Naive thymus-derived CD8-positive, alpha-beta T cell (primary cell): ENCODE results near the gene EMILIN2. TPM values are rescaled to one million over a fixed set of nuclear protein-coding genes. Genes with fewer than 3 reads are reported as not detected.

Source experiments
- ATAC-seq, 2 donors: fragments of 150-1000 bp; cut with Tn5 transposase in 1 of 2; sonication (Bioruptor Pico), chemical (Tn5 transposase) in 1 of 2; 1 replicate in 1 of 2; 2 replicates in 1 of 2; pipeline ENCODE4 v1.10.0; 2021; ENCODE audit warnings: mild to moderate bottlenecking in 2 of 2, moderate library complexity in 2 of 2
- POLR2A ChIA-PET: fragments of 350-600 bp; sonication (Branson Sonifier 250); formaldehyde crosslinking; loops from one replicate; lab custom pipeline; 2021; ENCODE audit warnings: antibody characterized with exemption; lab: Charles Lee
- DNase-seq, 10 donors: peaks; one replicate each; pipeline versions ENCODE4 v3.0.0 to v3.0.0-alpha.2; 2020 to 2022
- H3K27ac Mint-ChIP-seq, 10 donors: one replicate each; pipeline ENCODE4 v1.8.0; 2020 to 2022; ENCODE audit warnings: mild to moderate bottlenecking in 10 of 10, mixed read lengths in 10 of 10, moderate library complexity in 4 of 10, inconsistent platforms in 1 of 10
- H3K27me3 Mint-ChIP-seq, 5 donors: one replicate each; pipeline ENCODE4 v1.8.0; 2021 to 2022; ENCODE audit warnings: mixed read lengths in 5 of 5
- H3K36me3 Mint-ChIP-seq, 3 donors: one replicate each; pipeline ENCODE4 v1.8.0; 2020 to 2022; ENCODE audit warnings: mixed read lengths in 3 of 3, mild to moderate bottlenecking in 2 of 3, inconsistent platforms in 1 of 3
- H3K4me1 Mint-ChIP-seq, 4 donors: one replicate each; pipeline ENCODE4 v1.8.0; 2021 to 2022; ENCODE audit warnings: mixed read lengths in 4 of 4
- H3K4me3 Mint-ChIP-seq, 10 donors: one replicate each; pipeline ENCODE4 v1.8.0; 2020 to 2022; ENCODE audit warnings: mild to moderate bottlenecking in 10 of 10, mixed read lengths in 10 of 10, moderate library complexity in 6 of 10, inconsistent platforms in 1 of 10
- H3K9me3 Mint-ChIP-seq, 9 donors: one replicate each; pipeline ENCODE4 v1.8.0; 2020 to 2022; ENCODE audit warnings: mixed read lengths in 9 of 9, mild to moderate bottlenecking in 3 of 9, inconsistent platforms in 1 of 9, moderate library complexity in 1 of 9
- polyA plus RNA-seq, 3 donors: library from polyadenylated mRNA; unstranded; fragments of 300-500 nt; fragmentation: Illumina TruSeq; gene quantifications; one replicate each; pipeline ENCODE4 v1.2.3, GENCODE V29; 2021
- total RNA-seq, 8 experiments: library from RNA in 2 of 8; stranded (reverse) in 2 of 8; gene quantifications; one replicate each; pipeline ENCODE4 v1.2.3 and lab custom pipeline; 2021 to 2026

The EMILIN2 gene
- total and polyA plus RNA-seq, 5 experiments from 2014 or later: 1.1 to 5.1 (median 2.5) TPM

DNA sequence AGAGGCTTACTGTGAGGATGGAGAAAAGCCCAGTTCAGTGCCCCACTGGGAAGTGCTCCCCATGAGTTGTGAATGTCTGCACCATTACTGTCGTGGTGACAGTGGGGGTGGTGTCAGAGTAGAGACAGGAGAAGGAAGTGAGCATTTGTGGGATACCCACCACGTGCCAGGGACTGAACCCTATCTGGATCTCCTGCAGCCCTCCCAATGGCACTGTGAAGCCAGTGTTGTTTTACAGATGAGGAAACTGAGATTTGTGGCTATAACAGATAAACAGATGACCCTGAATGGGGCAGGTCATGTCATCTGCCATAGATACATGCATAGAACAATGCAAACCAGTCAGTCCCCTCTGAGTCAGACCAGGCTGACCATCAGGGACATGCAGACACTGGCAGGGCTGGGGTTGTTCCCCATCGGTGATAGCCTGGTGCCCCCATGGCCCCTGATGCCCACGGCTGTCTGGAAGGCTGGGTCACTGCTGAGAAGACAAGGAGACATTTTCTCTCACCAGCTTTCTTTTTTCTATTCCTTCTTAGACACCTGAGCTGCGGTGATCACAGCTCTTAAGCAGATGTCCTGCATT is 60.8 kb downstream of the EMILIN2 start:
- H3K27me3 Mint-ChIP-seq: no peaks in the 10 kb centered on the region
- peaks cover 0 to 14% (median 0%) of the 10 kb centered on the region in 3 donors for H3K36me3 Mint-ChIP-seq
- H3K4me3 Mint-ChIP-seq: peak overlapping the region; percentile 65 to 90 (median 78)
- DNase-seq (peak in 2 of 10 donors; percentile 11 to 21), ATAC-seq (peak; percentile 4 to 9)
- H3K4me1 Mint-ChIP-seq: peaks cover 10 to 18% (median 13%) of the 10 kb centered on the region in 4 donors
- H3K27ac Mint-ChIP-seq: peak overlapping the region in 9 of 10 donors; percentile 46 to 94 (median 75)
- H3K9me3 Mint-ChIP-seq: no peaks in the 10 kb centered on the region
- POLR2A ChIA-PET: interaction anchor here (0.6 to 2.0 kb wide), 5 partner anchors 15 to 340 kb away, joined by 3 to 7 read pairs (median 3); partner anchors contain the start of gene MYL12A

DNA sequence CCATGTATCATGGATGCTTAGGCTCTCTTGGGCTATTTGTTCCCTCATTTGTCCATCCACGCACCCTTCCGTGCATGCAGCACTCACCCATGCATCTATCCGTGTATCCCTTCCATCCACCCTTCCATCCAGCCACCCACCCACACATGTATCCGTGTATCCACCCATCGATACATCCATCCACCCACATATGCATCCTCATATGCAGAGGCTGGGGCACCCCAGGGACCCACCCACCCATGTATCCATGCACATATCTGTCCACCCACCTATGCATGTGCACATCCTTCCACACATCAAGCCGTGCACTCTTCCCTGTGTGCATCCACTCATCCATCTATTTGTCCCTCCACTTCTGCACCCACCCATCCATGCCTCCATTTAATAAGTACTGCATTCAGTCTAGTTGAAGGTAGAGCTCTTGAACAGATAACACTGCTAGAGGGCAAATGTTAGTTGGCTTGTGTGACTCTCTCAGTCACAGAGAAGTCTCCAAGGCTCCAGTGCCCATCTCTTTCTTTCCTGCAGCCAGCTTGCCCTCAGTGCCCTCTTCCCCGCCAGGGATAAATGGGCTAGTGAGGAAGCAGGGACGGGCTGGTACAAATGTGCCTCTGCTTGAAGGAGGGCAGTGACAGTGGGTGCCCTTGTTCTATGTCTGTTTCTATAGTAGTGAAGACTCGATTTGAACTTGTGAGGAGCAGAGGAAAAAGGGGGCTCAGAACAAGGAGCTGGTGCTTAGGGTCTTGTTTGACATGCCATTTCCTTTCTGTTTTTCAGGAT is 61.5 kb downstream of the EMILIN2 start:
- Mint-ChIP-seq H3K9me3 (no peaks in the 10 kb centered on the region), H3K27me3 (no peaks in the 10 kb centered on the region), H3K36me3 (peaks cover 0 to 17% (median 0%) of the 10 kb centered on the region in 3 donors), H3K4me1 (peaks cover 10 to 18% (median 13%) of the 10 kb centered on the region in 4 donors), H3K27ac (peak overlapping the region; percentile 22 to 90 (median 77)), H3K4me3 (peak overlapping the region; percentile 24 to 90 (median 60))
- POLR2A ChIA-PET: interaction anchor here (1.0 to 2.0 kb wide), 2 partner anchors 25 to 339 kb away, joined by 3 to 7 read pairs; partner anchors contain the start of gene MYL12A
- ATAC-seq (no peak), DNase-seq (no peak)

DNA sequence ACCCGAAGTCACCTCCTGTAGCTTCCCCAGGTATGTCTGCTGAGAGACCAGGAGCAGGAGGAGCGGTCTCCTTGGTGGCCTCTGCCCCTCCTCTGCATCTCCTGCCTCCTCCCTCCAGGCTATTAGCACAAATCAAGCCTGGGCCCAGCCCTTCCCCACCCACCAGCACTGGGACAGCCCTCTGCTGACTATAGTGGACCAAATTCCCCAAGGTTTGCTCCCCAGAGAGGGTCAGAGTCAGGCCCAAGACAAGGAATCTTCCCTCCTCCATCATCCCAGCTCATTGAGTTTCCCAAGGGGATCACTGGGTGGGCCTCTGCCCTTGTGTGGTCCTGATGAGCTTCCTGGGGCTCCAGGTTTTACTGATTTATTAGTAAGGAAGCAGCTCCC is 62.1 kb downstream of the EMILIN2 start:
- POLR2A ChIA-PET: interaction anchor here (2.0 kb wide), 1 partner anchor 25 kb away, joined by 7 read pairs; no protein-coding TSS in a partner anchor
- H3K4me1 Mint-ChIP-seq: peaks cover 10 to 18% (median 13%) of the 10 kb centered on the region in 4 donors
- DNase-seq: no peak
- ATAC-seq: no peak
- no peaks in the 10 kb centered on the region for H3K9me3 Mint-ChIP-seq
- no peaks in the 10 kb centered on the region for H3K27me3 Mint-ChIP-seq
- H3K4me3 Mint-ChIP-seq: no peak overlapping the region
- H3K36me3 Mint-ChIP-seq: peaks cover 0 to 23% (median 0%) of the 10 kb centered on the region in 3 donors
- peak overlapping the region; percentile 21 to 89 (median 66) for H3K27ac Mint-ChIP-seq

DNA sequence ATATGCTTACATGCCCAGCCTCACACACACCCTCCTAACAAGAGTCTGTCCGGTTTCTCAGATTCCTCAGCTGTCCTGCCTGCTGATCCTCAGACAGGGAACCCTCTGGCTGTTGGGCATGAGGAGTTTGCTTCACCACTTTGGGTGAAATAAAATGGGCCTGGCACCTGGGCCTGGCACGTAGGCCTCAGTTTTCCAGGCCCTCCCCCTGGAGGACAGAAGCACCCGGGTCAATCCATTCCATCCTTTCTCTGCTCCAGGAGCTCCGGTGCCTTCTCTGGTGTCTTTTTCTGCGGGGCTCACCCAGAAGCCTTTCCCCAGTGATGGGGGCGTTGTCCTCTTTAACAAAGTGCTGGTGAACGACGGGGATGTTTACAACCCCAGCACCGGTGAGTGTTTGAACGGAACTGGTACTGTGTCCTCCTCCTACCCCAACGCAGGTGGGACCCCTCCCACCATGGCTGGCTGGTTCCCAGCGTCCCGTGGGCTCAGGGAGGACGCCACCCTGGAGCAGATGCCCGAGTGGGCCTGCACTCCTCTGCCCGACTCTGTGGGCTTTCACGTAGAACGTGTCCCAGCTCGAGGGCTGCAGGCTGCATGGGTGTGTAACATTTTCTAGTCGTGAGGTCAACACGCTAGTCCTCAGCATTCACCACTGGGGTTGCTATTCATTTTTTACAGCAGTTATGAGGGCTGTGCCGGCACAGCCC is 62.8 kb downstream of the EMILIN2 start:
- no peaks in the 10 kb centered on the region for H3K27me3 Mint-ChIP-seq
- peaks cover 10 to 18% (median 13%) of the 10 kb centered on the region in 4 donors for H3K4me1 Mint-ChIP-seq
- peak overlapping the region in 1 of 10 donors; percentile 44 for H3K4me3 Mint-ChIP-seq
- DNase-seq (peak in 1 of 10 donors; percentile 3), ATAC-seq (no peak)
- peaks cover 0 to 30% (median 0%) of the 10 kb centered on the region in 3 donors for H3K36me3 Mint-ChIP-seq
- POLR2A ChIA-PET: no interaction called here
- peak overlapping the region in 8 of 10 donors; percentile 20 to 89 (median 77) for H3K27ac Mint-ChIP-seq
- no peaks in the 10 kb centered on the region for H3K9me3 Mint-ChIP-seq

DNA sequence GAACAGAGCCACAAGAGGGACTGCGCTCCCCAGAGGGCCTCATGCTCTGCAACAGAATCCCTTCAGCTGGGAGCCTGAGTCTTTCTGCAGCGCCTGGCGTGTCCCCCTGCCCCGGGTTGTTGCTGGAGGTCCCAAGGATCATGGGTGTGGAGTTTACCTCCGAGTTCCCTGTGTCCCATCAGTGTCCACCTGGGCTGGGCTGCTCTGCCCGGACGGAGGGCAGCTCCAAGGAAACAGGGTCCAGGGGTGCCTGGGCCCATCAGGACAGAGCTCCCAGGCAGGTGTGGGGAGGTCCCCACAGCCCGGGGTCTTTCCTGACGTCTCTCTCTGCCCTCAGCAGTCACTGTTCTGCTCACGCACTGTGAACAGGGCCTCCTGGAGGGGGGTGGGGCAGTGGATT is 63.5 kb downstream of the EMILIN2 start:
- H3K27ac Mint-ChIP-seq: peak overlapping the region in 6 of 10 donors; percentile 20 to 88 (median 64)
- ATAC-seq (no peak), DNase-seq (no peak)
- POLR2A ChIA-PET: no interaction called here
- no peak overlapping the region for H3K4me3 Mint-ChIP-seq
- peaks cover 10 to 18% (median 13%) of the 10 kb centered on the region in 4 donors for H3K4me1 Mint-ChIP-seq
- H3K27me3 Mint-ChIP-seq: no peaks in the 10 kb centered on the region
- H3K36me3 Mint-ChIP-seq: peaks cover 0 to 35% (median 0%) of the 10 kb centered on the region in 3 donors
- no peaks in the 10 kb centered on the region for H3K9me3 Mint-ChIP-seq

DNA sequence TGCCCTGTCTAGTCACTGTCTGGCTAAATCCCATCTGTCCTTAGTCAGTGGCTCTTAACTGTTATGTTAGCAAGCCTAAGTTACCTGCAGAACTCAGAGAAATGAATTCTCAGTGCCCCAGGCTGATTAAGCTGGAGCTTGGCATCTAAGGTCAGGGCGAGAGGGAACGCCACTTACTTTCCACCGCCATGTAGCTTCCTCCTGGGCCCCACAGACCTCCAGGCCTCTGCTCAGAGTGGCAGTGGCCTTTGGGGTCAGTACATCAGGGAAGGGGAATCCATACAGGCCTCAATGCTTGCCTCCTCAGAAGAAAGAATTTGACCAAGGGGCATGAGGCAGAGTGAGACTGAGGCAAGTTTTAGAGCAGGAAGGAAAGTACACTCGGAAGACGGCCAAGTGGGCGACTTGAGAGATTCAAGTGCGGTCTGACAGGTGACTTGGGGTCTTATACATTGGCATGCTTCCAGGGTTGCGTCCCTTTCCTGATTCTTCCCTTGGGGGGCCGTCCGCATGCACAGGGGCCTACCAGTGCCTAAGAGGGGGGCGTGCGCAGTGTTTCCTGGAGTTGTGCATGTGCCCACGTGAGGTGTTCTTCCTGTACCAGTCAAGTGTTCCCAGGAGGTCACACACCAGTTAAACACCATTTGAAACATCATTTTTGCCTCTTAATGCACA is 64.1 kb downstream of the EMILIN2 start:
- H3K36me3 Mint-ChIP-seq: peaks cover 0 to 41% (median 0%) of the 10 kb centered on the region in 3 donors
- H3K27me3 Mint-ChIP-seq: no peaks in the 10 kb centered on the region
- H3K9me3 Mint-ChIP-seq: no peaks in the 10 kb centered on the region
- H3K4me3 Mint-ChIP-seq: peak overlapping the region in 1 of 10 donors; percentile 20
- H3K4me1 Mint-ChIP-seq: peaks cover 10 to 15% (median 13%) of the 10 kb centered on the region in 4 donors
- H3K27ac Mint-ChIP-seq: peak overlapping the region in 7 of 10 donors; percentile 31 to 75 (median 52)
- POLR2A ChIA-PET: no interaction called here
- no peak for ATAC-seq
- no peak for DNase-seq

DNA sequence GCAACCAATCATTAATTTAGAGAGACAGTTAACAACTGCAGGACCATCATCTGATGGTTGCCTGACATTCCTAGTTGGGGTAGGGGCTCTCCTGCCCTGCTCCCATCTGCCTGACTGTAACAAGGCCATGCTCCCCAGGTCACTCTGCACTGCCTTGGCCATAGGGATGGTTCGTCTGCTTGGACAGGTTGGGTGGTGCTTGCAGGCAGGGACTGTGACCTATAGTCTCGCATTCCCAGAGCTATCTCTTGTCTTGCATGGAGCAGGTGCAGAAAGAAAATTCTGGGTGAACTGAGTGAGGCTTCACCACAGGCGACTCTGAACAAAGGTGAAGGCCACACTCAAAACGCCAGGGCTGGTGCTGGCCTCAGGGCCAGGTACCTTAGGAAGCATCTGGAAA is 64.7 kb downstream of the EMILIN2 start:
- Mint-ChIP-seq H3K9me3 (no peaks in the 10 kb centered on the region), H3K4me3 (no peak overlapping the region), H3K4me1 (peaks cover 11 to 18% (median 16%) of the 10 kb centered on the region in 4 donors), H3K27me3 (no peaks in the 10 kb centered on the region), H3K27ac (peak overlapping the region in 5 of 10 donors; percentile 3 to 85 (median 15)), H3K36me3 (peaks cover 0 to 48% (median 3%) of the 10 kb centered on the region in 3 donors)
- DNase-seq: no peak
- ATAC-seq: no peak
- POLR2A ChIA-PET: no interaction called here

DNA sequence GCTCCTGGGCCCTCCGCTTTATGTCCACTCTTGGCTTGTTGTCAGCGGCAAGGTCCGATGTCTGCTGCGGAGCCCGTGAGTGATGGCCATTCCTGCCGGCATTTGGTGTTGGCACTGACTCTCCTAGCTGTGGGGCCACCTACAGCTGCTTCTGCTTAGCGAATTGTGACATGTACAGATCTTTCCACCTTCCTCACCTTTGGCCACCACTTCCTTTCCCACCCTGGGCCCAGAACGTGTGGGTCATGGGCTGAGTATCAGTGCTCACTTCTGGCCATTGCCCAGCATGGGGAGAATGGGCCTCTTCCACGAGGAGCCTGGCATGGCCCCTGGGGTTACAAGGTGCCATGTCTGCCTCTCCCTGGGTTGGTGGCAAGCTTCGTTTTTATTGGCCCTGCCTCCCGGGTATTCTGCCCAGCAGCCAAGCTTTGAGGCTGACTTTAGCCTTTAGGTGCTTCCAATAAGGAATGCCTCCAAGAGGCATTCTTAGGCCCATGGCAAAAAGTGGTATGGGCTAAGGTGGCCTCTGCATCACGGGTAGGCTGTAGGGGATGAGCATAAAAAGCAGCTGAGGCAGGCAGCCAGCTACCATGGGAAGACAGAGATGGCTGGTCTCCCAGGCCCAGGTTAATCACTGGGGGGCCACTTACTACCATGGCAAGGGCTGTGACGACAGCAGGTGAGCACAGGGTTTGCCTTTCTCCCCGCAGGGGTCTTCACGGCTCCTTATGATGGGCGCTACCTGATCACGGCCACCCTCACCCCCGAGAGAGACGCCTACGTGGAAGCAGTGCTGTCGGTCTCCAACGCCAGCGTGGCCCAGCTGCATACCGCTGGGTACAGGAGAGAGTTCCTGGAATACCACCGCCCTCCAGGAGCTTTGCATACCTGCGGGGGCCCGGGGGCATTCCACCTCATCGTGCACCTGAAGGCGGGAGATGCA is 65.8 kb downstream of the EMILIN2 start:
- no peaks in the 10 kb centered on the region for H3K27me3 Mint-ChIP-seq
- H3K36me3 Mint-ChIP-seq: peaks cover 0 to 59% (median 8%) of the 10 kb centered on the region in 3 donors
- ATAC-seq (no peak), DNase-seq (no peak)
- peaks cover 16 to 24% (median 21%) of the 10 kb centered on the region in 4 donors for H3K4me1 Mint-ChIP-seq
- H3K9me3 Mint-ChIP-seq: no peaks in the 10 kb centered on the region
- POLR2A ChIA-PET: no interaction called here
- no peak overlapping the region for H3K4me3 Mint-ChIP-seq
- peak overlapping the region in 1 of 10 donors; percentile 66 for H3K27ac Mint-ChIP-seq

DNA sequence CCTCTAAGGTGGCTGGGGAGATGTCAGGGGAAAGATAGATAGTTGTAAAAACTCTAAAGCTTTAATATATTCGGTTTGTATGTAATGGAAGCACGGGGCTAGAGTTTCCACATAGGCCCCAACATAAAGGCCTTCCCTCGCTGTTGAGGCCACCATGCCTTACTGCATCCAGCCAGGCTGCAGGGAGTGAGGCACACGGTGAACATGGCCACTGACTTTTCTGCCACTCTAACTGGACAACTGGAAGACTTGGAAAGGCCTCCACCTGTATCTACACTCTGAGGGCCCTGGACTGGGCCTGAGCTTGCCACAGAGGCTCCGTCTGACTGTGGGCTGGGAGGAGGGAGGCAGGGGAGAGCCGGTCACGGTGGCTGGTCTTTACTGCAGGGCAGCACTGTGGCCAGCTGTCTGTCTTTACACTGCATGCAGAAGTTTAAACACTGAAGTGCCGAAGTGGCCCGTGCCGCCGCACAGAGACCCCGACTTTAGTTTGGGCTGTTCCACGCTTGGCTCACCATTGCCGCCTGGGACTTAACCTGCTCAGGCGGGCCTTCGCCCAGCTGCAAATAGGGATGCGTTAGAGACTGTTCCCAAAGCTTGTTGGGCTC is 66.7 kb downstream of the EMILIN2 start:
- Mint-ChIP-seq H3K4me1 (peaks cover 12 to 33% (median 22%) of the 10 kb centered on the region in 4 donors), H3K27ac (peak overlapping the region in 2 of 10 donors; percentile 20 to 53), H3K27me3 (no peaks in the 10 kb centered on the region), H3K36me3 (peaks cover 0 to 64% (median 8%) of the 10 kb centered on the region in 3 donors), H3K4me3 (no peak overlapping the region), H3K9me3 (no peaks in the 10 kb centered on the region)
- DNase-seq (no peak), ATAC-seq (no peak)
- POLR2A ChIA-PET: no interaction called here

DNA sequence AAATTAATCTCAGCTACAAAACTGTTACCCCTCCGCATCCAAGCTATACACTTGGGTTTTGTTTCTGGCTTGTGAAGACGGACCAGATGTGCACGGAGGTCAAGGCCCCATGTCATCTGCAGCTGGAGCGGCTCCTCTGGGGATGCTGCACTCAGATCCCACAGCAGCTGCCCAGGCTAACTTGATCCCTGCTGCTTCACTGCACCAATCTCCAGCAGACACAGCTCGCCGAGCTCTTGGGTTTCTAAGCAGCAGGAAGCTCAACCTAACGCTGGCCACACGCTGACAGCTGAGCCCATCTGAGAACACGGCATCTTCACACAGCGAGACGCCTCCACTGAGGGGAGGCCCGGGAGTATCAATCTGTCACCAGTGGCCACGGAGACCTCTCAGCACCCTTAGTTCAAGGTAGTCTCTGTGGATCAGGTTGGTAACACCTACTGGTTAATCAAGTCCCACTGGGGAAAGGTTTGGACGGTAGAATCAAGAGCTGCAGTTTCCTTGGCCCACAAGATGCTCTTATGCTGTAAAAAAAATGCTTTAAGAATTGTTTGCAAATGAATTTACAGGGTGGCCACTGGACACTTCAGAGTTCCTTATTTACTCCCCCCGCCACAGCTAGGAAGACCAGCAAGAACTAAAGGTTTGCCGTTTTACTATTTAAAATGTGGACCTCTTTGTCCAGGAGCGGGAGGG is 67.5 kb downstream of the EMILIN2 start:
- H3K4me3 Mint-ChIP-seq: no peak overlapping the region
- H3K4me1 Mint-ChIP-seq: peaks cover 9 to 30% (median 24%) of the 10 kb centered on the region in 4 donors
- no peak for DNase-seq
- no peak for ATAC-seq
- H3K36me3 Mint-ChIP-seq: peaks cover 0 to 69% (median 8%) of the 10 kb centered on the region in 3 donors
- H3K9me3 Mint-ChIP-seq: no peaks in the 10 kb centered on the region
- POLR2A ChIA-PET: no interaction called here
- peak overlapping the region in 2 of 10 donors; percentile 37 to 56 for H3K27ac Mint-ChIP-seq
- H3K27me3 Mint-ChIP-seq: no peaks in the 10 kb centered on the region
